Ureter (tissue), 1 donor: ENCODE measurements around the gene ATP2B2. TPM values are rescaled to one million over a fixed set of nuclear protein-coding genes. Genes with fewer than 3 reads are reported as not detected.

ENCODE experiments used
- DNase-seq: peaks from one replicate; pipeline ENCODE4 v3.0.0-alpha.2; 2020; ENCODE audit warnings: low spot score
- total RNA-seq: library from RNA; stranded (reverse); gene quantifications from one replicate; pipeline ENCODE4 v1.2.4, GENCODE V29; 2023
- donor health status: DM: yes; HTN: yes; CAD: no.

ATP2B2 gene
- total RNA-seq, 1 donor from 2014 or later = not detected

DNA sequence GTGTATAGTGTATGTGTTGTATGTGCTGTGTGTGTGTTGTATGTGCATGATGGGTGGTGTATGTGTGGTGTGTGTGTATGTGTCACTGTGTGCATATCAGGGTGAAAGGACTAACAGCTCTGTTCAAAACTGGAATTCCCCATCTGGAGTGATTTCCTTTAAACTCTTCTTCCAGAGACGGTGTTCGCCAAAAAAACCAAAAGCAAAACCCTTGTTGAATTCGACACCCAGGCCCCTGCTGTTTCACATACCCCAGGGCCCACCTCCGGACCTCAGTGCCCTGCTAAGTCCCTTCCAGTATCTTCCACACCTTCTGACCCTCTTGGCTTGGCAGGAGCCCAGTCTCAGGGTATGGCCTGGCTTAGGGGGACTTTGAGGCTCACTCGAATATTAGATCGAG lies 139.6 kb downstream of the ATP2B2 start:
- DNase-seq = no peak

DNA sequence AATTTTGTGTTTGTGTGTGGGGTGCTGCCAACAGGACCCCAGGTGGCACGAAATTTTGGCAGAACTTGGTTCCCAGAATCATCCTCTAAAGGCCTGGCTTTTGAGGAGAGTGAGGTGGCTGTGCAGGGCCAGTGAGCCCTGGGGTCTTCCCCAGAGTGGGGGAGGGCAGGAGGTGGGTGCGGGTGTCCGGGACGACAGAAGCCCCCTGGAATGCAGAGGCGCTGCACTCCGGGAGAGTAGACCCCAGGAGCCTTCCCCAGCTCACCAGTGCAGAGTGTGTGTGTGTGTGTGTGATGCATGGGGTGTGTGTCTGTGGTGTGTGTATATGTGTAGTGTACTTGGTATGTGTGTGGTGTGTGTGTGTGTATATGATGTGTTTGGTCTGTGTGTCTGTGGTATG lies 140.1 kb downstream of the ATP2B2 start:
- DNase-seq = no peak

DNA sequence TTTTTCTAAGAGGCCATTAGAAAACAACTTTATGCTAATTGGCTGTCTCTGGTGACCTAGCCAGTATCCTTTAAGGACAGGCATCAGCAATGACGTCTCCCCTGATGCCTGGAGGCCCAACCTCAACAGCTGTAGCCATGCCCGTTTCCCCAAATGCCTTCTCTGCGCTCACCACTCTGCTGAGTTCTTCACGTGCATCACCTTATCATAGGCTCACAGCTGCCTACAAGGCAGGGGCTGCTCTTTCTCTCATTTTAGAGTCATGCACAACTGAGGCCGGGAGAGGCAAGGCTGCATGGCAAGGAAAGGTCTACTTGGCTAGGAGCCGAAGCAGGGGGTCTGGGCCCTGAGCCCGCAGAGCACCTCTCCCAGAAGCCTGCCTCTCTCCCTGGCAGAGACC lies 140.6 kb downstream of the ATP2B2 start:
- no peak for DNase-seq

DNA sequence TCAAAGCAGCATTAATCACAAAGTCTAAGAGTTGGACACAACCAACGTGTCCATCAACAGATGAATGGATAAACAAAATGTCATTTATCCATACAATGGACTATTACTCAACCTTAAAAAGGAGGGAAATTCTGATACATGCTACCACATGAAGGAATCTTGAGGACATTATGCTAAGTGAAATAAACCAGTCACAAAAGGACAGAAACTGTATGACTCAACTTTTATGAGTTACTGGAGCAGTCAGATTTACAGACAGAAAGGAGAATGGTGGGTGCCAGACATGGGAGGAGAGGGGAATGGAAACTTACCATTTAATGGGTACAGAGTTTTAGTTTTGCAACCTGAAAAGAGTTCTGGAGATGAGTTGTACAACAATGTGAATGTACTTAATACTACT lies 141.5 kb downstream of the ATP2B2 start:
- no peak for DNase-seq

DNA sequence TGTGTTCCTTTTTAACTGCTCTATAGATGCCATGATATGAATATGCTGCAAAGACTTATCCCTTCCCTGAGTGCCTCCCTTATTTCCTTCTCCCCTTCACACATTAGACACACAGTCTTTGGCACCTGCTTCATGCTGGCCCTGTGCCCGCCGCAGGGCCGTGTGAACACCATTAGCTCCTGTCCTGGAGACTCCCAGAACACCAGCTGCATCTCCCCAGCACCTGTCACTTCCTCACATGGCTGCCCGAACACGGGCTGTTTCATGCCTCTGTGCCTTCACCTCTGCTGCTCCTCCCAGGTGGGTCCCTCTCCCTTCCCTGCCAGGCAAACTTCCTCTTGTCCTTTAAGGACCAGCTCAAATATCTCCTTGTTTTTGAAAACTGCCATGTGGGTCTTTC lies 144.0 kb downstream of the ATP2B2 start:
- no peak for DNase-seq

DNA sequence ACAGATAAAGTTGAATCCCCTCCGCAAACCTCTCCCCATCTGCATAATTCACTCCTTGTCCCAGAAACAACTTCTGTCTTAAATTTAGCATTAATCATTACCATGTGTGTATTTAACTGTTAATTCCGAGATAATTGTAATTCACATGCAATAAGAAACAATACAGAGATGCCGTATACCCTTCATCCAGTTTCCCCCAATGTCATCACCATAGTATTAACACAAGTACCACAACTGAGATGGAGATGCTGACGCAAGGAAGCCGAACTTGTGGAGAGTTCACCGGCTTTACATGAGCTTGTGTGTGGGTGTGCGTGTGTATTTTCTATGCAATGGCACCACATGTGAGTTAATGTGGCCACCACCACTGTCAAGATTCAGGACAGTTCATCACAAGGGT lies 144.9 kb downstream of the ATP2B2 start:
- DNase-seq = no peak

DNA sequence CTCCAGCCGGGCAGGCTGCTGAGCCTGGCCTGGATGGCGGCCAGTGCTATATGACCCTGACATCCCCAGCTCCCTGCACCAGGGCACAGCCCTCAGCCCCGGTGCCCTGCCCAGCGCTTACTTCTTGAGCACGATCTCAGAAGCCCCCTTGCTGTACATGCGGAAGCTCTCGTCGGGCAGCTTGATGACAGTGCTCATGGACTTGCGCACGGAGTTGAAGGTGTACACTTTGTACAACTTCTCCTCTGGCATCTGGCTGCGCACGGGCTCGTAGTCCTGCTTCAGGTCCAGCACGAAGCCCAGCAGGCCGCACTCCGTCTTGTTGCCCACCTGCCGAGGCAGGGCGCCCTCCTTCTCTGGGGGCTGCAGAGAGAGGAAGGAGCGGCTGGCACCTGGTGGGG lies 145.6 kb downstream of the ATP2B2 start:
- no peak for DNase-seq

DNA sequence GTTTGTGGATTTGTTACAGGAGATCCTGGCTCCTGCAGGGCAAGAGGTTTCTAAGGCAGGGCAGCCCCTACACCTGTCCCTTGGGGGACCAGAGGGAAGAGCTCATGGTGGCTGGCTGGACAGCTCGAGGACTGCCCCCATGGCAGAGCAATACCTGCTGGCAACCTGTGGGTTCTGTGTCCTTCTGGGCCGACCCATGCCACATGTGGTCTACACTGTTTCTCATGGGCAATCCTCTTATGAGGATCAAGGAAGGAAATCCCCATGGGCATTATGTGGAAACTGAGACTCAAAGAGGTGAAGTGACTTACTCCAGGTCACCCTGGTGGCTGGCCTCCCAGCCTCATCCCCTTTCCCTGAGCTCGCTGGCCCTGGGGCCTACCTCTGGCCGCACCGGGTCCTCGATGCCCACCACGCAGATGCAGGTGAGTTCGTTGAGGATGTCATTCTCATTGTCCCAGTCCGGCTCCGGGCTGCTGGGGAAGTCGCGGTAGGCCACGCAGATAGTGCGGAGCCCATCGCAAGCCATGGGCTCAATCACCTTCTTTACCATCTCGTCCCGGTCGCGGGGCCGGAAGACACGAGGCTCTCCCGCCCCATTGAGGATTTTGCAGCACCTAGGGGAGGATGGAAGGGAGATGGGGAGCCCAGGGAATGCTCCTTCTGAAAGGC lies 146.9 kb downstream of the ATP2B2 start:
- DNase-seq = no peak

DNA sequence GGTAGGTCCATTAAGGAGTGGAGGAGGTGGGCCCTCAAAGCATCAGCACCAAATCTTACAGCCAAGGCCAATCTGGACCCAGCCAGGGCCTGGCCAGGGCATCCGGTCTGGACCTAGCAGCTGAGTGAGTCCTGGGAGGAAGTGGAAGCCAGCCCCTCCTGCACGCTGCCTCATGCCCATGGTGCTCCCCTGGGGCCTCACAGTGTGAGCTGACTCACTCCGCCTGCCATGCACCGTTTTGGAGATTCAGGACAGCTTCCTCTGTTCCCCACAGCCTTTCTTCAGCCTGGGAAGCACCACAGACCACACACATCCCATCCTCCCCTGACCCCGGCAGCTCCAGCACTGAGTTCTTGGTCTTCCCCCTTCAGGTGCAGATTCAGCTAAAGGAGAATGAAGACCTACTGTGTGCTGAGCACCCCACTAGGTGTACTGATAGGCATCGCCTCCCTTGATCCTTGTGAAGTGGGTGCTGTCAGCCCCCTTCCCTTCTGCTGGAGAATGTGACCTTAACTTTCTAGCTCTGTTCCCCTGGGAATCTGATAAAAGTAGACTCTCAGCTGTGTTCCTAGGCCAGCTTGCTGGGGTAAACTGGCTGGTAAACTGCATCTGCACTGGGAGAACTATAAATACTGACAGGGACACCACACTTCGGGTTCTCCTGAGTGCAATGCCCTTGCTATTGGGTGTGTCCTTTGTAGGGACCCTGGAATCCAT lies 147.6 kb downstream of the ATP2B2 start:
- DNase-seq = no peak

DNA sequence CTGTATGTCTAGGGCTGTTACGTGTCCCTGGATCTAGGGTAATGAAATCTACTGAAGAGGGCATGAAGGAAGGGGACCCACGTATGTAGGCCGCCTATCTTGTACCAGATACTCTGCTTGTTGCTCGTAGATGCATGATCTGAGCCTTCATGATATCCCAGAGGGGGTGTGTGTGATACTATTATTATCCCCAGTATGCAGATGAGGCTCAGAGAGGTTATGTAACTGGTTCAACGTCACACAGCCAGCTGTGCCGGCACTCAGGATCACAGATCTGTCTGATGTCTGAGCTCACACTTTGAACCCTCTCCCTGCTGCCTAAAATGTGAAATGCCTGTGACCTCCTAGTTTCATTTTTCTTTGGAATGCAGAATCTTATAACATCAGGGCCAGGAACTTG lies 148.3 kb downstream of the ATP2B2 start:
- DNase-seq = no peak

DNA sequence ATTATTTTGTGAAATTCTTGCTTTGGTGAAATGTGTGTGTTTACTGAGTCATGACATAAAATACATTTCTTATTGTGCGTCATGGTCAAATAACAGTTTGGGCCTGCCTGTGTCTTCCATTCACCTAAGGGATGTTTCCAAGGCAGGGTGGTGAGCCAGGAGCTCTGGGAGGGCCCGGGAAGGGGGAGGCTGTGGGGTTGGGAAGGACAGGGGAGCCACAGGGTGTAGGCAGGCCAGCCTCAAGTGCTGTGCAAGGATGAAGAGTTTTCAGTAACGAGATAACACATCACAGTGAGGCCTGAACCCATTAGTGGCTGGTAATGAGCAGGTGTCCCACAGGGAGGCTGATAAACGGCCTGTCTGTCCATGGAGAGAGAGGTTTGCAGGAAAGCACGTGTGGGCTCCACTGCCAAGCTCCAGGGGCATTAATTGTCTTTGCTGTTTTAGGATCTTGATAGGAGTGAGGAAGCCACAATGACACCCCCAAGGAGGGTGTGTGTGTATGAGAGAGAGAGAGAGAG lies 148.9 kb downstream of the ATP2B2 start:
- no peak for DNase-seq

DNA sequence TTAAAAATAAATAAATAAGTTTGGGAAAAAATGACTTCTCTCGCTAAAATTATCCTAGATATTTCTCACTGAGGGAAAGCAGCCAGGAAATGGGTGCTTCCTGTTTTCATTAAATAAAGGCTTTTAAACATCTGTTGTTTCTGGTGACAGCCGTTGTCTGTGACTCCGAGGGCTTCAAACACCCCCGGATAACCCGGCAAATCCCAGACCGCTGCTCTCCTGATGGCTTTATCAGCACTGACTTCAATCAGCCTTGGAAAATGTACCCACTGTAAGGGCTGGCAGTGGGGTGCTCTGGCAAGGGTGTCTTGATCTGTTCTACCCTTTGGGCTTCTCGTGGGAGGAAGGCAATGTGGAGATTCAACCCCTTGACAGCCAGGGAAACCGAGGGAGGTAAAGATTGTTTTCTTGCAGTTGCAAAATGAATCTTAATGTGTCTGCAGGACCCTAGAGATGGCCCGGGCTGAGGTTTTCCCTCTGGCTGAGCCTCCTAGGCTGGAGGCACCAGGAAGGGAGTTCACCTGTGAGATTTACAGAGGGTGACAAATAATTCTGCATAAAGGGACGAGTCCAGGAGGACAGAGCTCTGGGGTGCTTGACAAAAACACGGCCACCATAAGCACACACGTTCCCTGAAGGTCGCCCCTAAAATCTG lies 150.9 kb downstream of the ATP2B2 start:
- DNase-seq = no peak

DNA sequence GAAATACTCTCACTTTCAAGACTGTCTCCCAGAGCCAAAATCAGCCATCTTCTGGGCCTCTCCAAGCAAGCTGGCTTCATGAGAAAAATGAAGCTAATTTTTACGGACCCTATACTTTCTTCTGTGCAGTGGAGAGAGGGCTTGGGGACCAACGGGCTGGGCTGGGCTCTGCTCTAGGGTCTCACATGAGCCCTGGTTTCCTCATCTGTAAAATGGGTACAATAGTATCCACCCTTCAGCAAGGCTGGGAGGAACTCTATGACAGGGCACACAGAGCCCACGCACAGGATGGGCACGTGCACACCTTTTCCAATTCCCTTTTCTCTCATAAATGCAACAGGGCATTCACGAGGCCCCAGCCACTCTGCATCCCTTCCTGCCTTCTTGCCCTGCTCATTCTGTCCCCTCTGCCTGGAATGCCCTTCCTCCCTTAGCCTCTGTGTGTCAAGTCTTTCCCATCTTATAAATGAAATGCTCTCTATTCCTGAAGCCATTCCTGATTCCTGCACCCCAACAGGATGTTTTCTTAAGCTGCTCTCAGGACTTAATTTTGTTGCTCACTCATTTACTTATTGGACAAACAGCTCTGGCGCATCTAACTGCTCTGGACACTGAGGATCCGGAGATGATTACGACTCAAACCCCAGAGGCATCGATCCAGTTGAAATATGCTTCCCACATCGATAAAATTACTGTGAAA lies 151.6 kb downstream of the ATP2B2 start:
- DNase-seq = no peak

DNA sequence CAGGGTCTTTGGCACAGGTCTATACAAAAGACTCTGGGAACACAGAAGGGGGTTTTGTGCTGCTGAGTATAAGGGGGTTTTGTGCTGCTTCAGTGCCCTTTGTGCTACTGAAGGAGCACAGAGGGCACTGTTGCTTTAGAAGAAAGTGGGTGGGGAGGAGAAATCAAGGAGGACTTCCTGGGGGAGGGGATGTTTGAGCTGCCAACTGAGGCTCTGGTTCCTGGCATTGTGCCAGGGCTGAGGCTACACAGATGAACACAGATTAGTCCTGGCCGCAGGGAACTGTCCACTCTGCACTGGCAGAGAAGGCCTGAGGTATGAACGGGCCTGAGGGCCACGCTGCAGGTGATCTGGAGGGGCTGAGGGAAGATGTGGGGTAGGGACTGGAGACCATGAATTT lies 152.2 kb downstream of the ATP2B2 start:
- DNase-seq = no peak

DNA sequence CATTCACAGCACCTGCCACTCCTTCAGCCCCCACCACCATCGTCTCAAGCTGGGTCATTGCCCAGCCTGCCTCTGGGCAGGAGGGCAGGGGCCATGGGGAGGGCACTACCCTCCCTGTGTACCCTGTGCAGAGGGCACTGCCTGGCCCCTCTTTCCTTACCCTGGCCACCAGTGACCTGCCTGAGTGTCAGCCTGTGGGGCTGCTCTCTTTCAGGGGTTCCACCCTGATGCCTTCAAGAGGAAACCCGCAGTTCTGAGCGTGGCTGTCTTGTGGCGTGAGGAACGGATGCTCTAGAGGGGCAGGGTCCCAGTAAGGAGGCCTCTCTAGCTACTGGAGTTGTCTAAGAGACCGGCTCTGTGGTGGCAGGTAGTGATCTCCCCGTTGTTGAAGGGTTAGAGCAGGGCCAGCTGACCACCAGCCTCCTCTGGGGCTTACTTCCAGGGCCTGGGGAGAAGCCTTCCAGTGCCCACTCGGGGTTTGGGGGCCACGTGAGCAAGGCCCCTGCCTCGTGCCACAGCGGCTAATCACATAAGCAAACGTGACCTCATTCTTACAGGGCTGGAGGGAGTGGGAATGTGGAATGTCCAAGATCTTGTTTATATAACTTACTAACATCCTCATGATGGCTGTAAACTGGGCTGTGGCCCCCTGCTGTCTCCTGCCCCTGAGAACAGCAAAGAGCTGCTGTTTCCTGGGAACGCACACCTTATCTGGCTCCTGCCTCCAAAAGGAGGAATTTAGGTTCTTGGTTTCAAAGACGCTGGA lies 153.1 kb downstream of the ATP2B2 start:
- DNase-seq = no peak

DNA sequence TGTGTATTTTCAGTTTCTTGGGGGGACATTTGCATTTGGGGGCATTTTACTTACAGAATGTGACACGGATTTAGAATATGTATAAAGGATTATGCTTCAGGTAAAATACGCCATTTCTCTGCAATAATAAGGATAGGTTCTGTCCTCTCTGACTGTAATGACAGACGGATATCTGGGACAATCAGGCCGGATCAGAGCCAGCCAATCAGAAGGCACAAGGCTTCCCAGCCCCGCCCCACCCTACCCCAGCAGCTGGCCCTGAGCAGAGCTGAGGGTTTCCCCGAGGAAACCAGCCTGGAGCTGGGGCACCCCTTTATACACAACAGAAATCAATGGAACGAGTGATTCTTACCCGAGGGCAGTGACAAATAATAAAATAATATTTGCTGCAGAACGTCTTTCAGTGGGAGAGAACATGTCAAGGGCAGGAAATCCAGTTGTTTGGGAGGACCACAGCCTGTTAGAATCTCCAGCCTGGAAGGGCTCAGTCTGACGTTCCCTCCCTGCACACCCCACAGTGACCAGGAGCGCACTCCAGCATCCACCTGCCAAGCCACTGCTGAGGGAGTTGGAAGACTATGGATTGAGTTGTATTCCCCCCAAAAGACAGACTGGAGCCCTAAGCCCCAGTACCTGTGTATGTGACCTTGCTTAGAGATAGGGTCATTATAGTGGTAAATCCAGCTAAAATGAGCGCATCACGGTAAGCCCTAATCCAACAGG lies 154.2 kb downstream of the ATP2B2 start:
- DNase-seq = no peak

DNA sequence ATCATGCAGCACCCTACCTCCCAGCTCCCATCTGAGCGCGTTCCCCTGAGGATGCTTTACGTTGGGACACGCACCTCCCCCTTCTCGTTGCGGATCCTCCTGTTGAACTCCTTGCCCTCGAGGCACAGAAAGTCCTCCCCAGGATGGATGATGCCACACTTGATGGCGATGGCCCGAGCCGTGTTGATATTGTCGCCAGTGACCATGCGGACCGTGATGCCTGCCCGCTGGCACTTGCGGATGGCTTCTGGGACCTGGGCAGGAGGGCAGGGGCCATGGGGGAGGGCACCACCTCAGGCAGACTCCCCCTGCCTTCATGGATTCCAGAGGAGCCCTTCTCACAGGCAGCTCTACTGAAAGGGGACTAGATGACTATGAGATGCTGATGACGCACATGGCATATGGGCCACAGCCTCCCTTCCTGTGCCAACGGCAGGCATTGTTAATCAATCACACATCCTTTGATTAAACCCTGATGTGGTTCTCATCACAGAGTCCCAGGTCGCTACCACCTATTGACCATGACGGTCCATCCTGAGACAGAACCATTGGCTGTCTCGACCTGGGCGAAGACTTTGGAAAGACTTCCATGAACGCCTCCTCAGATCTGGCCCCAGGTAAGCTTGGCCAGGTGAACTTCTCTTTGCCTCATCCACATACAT lies 154.9 kb downstream of the ATP2B2 start:
- no peak for DNase-seq

DNA sequence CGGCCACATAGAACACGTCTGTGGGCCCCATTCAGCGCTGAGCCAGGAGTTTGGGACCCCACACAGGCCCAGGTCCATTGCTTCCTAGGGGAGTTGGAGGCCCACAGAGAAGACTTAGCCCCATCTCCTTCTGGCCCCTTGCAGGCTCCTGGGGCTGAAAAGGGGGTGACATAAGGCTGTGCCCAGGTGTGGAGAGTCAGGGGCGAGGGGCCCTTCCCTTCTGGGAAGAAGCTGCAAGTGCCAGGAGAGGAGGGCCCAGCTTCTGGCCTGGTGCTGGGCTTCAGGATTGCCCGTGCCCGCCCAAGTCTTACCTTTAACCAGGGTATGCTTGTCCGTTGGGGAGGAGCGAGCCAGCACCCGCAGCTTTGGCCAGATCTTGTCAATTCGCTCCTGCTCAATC lies 155.6 kb downstream of the ATP2B2 start:
- DNase-seq = no peak

DNA sequence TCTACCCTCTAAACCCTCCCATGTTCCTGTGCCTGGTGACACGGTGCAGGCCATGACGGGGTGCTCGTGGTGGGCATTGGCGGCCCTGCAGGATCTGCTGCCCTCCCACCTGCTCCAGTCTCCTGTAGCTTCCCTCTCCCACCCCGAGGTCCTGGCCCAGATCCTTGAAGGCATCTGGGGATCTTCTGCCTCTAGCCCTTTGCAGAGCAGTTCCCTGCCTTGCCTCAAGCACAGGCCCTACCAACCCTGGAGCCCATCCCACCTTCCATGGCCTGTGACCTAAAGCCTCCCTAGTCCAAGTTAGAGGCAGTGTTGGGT lies 157.0 kb downstream of the ATP2B2 start:
- DNase-seq = no peak

DNA sequence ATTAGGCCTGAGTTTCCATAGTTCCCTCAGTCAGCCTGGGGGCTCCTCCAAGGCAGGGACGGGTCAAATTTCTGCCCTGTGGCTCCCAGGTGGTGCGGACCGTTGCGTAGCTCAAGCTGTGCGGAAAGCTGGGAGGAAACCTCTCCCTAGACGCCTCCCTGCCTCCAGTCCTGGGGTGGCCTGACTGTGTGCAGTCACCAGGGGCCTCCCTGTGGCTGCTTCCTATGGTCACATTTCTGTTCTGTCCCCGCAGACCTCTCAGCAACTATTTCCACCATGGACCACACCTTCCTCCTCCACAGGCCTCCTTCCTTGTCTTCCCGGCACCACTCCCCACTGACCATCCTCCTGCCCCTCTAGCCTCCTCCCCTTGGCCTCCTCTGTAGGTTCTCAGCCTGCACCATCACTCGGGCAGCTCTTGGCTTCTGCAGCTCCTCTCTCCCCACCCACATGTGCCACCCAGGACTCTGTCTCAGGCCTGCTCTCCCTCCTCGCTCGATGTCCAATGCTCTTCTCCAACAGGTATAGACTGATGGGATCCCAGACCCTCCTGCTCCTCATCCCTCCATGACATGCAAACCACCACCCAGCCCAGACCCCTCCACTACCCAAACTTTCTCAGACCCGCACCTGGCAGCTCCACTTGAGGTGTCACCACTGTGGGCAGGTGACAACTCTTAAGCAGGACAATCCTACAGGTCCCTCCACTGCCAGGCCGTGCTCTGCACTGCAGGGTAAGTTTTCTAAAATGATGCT lies 157.6 kb downstream of the ATP2B2 start:
- DNase-seq = no peak
